ENCODE measurements around the gene EFS. TPM values are rescaled to one million over a fixed set of nuclear protein-coding genes. Genes with fewer than 3 reads are reported as not detected.

Gene EFS
- total RNA-seq, 1 experiment from 2014 or later = not detected

DNA sequence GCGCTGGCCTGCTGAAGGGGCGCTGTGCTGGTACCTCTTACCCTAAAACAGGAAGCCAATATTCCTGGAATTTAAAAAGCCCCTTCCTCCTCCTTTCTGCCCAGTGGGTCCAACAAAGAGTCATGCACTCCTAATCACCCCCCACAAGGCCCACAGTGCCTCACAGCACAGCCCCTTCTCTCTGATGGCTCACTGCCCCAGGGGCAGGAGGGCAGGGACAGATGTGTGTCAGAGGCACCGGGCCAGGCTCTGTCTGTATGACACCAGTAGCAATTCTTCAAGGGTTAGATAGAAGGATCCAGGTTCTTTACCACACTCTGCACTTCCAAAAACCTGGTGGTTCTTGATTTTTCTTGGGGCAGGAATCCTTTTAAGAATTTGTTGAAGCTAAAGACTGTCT, 34.2 kb upstream of the EFS start:
- BruUV-seq (replicated peaks) = no TSS peak
- ATAC-seq = no peak
- no peaks in the 10 kb centered on the region for H3K4me1 ChIP-seq (ENCODE audit: control insufficient read depth, insufficient read depth, low read length)
- H3K4me3 ChIP-seq (ENCODE audit: low read depth in 2 of 2, low read length in 2 of 2) = no peak overlapping the region
- H3K9me3 ChIP-seq (ENCODE audit: control insufficient read depth, insufficient read depth, low read depth, low read length) = no peaks in the 10 kb centered on the region
- intact Hi-C loops (cut with micrococcal nuclease; ENCODE audit: unreplicated experiment) (no loop called here), in situ Hi-C loops (cut with HindIII; ENCODE audit: low pct_unique_long_range_greater_than_20kb, low sequenced_read_pairs) (no loop called here)
- ChIA-PET POLR2A (no interaction called here), CTCF (no interaction called here)
- no peaks in the 10 kb centered on the region for H3K36me3 ChIP-seq (ENCODE audit: control insufficient read depth, insufficient read depth, low read length)
- no peak for TF ChIP-seq TCF7L2 (IDR thresholded peaks at IDR 0.05; ENCODE audit: low read depth, low read length)
- TF ChIP-seq, protein P1, sequence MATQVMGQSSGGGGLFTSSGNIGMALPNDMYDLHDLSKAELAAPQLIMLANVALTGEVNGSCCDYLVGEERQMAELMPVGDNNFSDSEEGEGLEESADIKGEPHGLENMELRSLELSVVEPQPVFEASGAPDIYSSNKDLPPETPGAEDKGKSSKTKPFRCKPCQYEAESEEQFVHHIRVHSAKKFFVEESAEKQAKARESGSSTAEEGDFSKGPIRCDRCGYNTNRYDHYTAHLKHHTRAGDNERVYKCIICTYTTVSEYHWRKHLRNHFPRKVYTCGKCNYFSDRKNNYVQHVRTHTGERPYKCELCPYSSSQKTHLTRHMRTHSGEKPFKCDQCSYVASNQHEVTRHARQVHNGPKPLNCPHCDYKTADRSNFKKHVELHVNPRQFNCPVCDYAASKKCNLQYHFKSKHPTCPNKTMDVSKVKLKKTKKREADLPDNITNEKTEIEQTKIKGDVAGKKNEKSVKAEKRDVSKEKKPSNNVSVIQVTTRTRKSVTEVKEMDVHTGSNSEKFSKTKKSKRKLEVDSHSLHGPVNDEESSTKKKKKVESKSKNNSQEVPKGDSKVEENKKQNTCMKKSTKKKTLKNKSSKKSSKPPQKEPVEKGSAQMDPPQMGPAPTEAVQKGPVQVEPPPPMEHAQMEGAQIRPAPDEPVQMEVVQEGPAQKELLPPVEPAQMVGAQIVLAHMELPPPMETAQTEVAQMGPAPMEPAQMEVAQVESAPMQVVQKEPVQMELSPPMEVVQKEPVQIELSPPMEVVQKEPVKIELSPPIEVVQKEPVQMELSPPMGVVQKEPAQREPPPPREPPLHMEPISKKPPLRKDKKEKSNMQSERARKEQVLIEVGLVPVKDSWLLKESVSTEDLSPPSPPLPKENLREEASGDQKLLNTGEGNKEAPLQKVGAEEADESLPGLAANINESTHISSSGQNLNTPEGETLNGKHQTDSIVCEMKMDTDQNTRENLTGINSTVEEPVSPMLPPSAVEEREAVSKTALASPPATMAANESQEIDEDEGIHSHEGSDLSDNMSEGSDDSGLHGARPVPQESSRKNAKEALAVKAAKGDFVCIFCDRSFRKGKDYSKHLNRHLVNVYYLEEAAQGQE (IDR thresholded peaks at IDR 0.05; ENCODE audit: insufficient read depth in 1 of 2, low read depth in 2 of 2, low read length in 1 of 2) = no peak
- TF ChIP-seq, protein P2, sequence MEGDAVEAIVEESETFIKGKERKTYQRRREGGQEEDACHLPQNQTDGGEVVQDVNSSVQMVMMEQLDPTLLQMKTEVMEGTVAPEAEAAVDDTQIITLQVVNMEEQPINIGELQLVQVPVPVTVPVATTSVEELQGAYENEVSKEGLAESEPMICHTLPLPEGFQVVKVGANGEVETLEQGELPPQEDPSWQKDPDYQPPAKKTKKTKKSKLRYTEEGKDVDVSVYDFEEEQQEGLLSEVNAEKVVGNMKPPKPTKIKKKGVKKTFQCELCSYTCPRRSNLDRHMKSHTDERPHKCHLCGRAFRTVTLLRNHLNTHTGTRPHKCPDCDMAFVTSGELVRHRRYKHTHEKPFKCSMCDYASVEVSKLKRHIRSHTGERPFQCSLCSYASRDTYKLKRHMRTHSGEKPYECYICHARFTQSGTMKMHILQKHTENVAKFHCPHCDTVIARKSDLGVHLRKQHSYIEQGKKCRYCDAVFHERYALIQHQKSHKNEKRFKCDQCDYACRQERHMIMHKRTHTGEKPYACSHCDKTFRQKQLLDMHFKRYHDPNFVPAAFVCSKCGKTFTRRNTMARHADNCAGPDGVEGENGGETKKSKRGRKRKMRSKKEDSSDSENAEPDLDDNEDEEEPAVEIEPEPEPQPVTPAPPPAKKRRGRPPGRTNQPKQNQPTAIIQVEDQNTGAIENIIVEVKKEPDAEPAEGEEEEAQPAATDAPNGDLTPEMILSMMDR (IDR thresholded peaks at IDR 0.05) = no peak
- no peak for TF ChIP-seq SIN3A (IDR thresholded peaks at IDR 0.05; ENCODE audit: borderline replicate concordance, insufficient read depth, low read depth, low read length)
- no peak for TF ChIP-seq POLR2AphosphoS5 (IDR thresholded peaks at IDR 0.05; ENCODE audit: low read depth, low read length)
- no peak for DNase-seq (ENCODE audit: low read depth, low spot score)
- no peaks in the 10 kb centered on the region; the same call in 1 of the 2 replicates for H3K27me3 ChIP-seq (ENCODE audit: control insufficient read depth, insufficient read depth, low read length)
- no peak overlapping the region for H3K27ac ChIP-seq (ENCODE audit: low read length)

DNA sequence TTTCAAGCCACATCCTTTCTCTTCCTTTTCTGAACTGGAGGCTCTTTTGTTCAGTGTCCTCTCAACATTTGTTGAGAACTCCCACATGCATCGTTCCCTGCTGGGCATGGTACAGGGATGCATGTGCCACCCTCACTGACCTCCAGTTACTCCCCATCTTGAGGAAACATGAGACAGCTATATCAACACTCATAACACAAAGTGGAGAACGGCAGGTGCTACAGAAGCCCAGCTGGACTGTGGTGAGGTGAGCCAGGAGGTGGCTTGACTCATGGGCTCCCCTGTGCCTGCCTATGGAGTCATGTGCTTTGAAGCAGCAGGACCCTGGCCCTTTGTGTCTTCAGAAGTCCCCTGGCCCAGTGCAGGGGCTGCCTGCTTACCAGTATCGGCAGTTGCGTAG, 33.4 kb upstream of the EFS start:
- Histone ChIP-seq H3K4me3 (ENCODE audit: low read depth in 2 of 2, low read length in 2 of 2) (no peak overlapping the region), H3K36me3 (ENCODE audit: control insufficient read depth, insufficient read depth, low read length) (no peaks in the 10 kb centered on the region), H3K4me1 (ENCODE audit: control insufficient read depth, insufficient read depth, low read length) (no peaks in the 10 kb centered on the region), H3K27me3 (ENCODE audit: control insufficient read depth, insufficient read depth, low read length) (no peaks in the 10 kb centered on the region; the same call in 1 of the 2 replicates), H3K9me3 (ENCODE audit: control insufficient read depth, insufficient read depth, low read depth, low read length) (no peaks in the 10 kb centered on the region), H3K27ac (ENCODE audit: low read length) (no peak overlapping the region)
- ATAC-seq = no peak
- POLR2A ChIA-PET = no interaction called here
- intact Hi-C loops (cut with micrococcal nuclease; ENCODE audit: unreplicated experiment) (no loop called here), in situ Hi-C loops (cut with HindIII; ENCODE audit: low pct_unique_long_range_greater_than_20kb, low sequenced_read_pairs) (no loop called here)
- DNase-seq (ENCODE audit: low read depth, low spot score) = no peak
- CTCF ChIA-PET = no interaction called here
- TF ChIP-seq, protein P2 (IDR thresholded peaks at IDR 0.05) = no peak
- TF ChIP-seq, protein P1 (IDR thresholded peaks at IDR 0.05; ENCODE audit: insufficient read depth in 1 of 2, low read depth in 2 of 2, low read length in 1 of 2) = no peak
- TF ChIP-seq TCF7L2 (IDR thresholded peaks at IDR 0.05; ENCODE audit: low read depth, low read length) (no peak), POLR2AphosphoS5 (IDR thresholded peaks at IDR 0.05; ENCODE audit: low read depth, low read length) (no peak), SIN3A (IDR thresholded peaks at IDR 0.05; ENCODE audit: borderline replicate concordance, insufficient read depth, low read depth, low read length) (no peak)
- BruUV-seq (replicated peaks) = no TSS peak

Data from Panc1 (cell line).